GM23338 (cell line): ENCODE results near the gene AP2A2. TPM values are rescaled to one million over a fixed set of nuclear protein-coding genes. Genes with fewer than 3 reads are reported as not detected.

ENCODE experiments used
- ATAC-seq: fragments of 200-7000 bp; cut with Tn5 transposase; 3 replicates; pipeline ENCODE4 v1.9.1; 2020
- DNase-seq: peaks from one replicate; pipeline ENCODE4 v3.0.0-alpha.2; 2015; ENCODE audit warnings: low spot score
- H2AFZ ChIP-seq: fragments of 200-600 bp; sonication (generic); 2 replicates; pipeline ENCODE4 v1.8.0; 2016; ENCODE audit warnings: antibody characterized with exemption, mild to moderate bottlenecking, moderate library complexity
- H3F3A ChIP-seq: fragments of 200-600 bp; sonication (generic); replicated peaks from 2 replicates; pipeline ENCODE4 v1.8.0; 2017; ENCODE audit warnings: antibody characterized with exemption, mixed run types, low read depth
- H3K27ac ChIP-seq: fragments of 200-600 bp; sonication (generic); 2 replicates; pipeline ENCODE4 v1.6.1; 2016; ENCODE audit warnings: low read depth
- H3K27me3 ChIP-seq: fragments of 200-600 bp; sonication (generic); 2 replicates; pipeline ENCODE4 v1.8.0; 2016; ENCODE audit warnings: mild to moderate bottlenecking, mixed run types, moderate library complexity; ENCODE audit not compliant: insufficient read depth
- H3K36me3 ChIP-seq: fragments of 200-600 bp; sonication (generic); 2 replicates; pipeline ENCODE4 v1.8.0; 2016; ENCODE audit warnings: mild to moderate bottlenecking; ENCODE audit not compliant: insufficient read depth
- H3K4me1 ChIP-seq: fragments of 200-600 bp; sonication (generic); 2 replicates; pipeline ENCODE4 v1.8.0; 2016; ENCODE audit warnings: mild to moderate bottlenecking, moderate library complexity; ENCODE audit not compliant: insufficient read depth
- H3K4me2 ChIP-seq: fragments of 200-600 bp; sonication (generic); 2 replicates; pipeline ENCODE4 v1.7.1; 2017; ENCODE audit warnings: mixed run types
- H3K4me3 ChIP-seq: fragments of 200-600 bp; sonication (generic); 2 replicates; pipeline ENCODE4 v1.6.1; 2016; ENCODE audit warnings: mixed run types
- H3K79me2 ChIP-seq: fragments of 200-600 bp; sonication (generic); replicated peaks from 2 replicates; pipeline ENCODE4 v1.8.0; 2017; ENCODE audit warnings: mild to moderate bottlenecking; ENCODE audit not compliant: insufficient read depth
- H3K9me2 ChIP-seq: fragments of 200-600 bp; sonication (generic); 2 replicates; pipeline ENCODE4 v1.8.0; 2017; ENCODE audit not compliant: insufficient read depth
- H4K20me1 ChIP-seq: fragments of 200-600 bp; sonication (generic); replicated peaks from 2 replicates; pipeline ENCODE4 v1.8.0; 2017; ENCODE audit warnings: mild to moderate bottlenecking; ENCODE audit not compliant: insufficient read depth
- H3K27ac Mint-ChIP-seq: 2 replicates; pipeline ENCODE4 v1.8.0; 2020; ENCODE audit warnings: inconsistent platforms, mild to moderate bottlenecking, moderate library complexity, mixed read lengths
- H3K27me3 Mint-ChIP-seq: 3 replicates; pipeline ENCODE4 v1.8.0; 2022; ENCODE audit warnings: low read depth, mild to moderate bottlenecking, moderate library complexity, mixed read lengths, inconsistent platforms; ENCODE audit not compliant: insufficient read depth, poor library complexity
- H3K36me3 Mint-ChIP-seq: 3 replicates; pipeline ENCODE4 v1.8.0; 2021; ENCODE audit warnings: low read depth, mild to moderate bottlenecking, inconsistent platforms, moderate library complexity, mixed read lengths
- H3K4me1 Mint-ChIP-seq: 3 replicates; pipeline ENCODE4 v1.8.0; 2020; ENCODE audit warnings: mild to moderate bottlenecking, inconsistent platforms, mixed read lengths
- H3K4me3 Mint-ChIP-seq: 3 replicates; pipeline ENCODE4 v1.8.0; 2021; ENCODE audit warnings: moderate library complexity, mild to moderate bottlenecking, inconsistent platforms, mixed read lengths
- H3K9me3 Mint-ChIP-seq: 3 replicates; pipeline ENCODE4 v1.8.0; 2020; ENCODE audit warnings: moderate library complexity, mild to moderate bottlenecking, inconsistent platforms, mixed read lengths
- CREB1 ChIP-seq: fragments of 250-450 bp; sonication (Bioruptor Pico); IDR thresholded peaks from 2 replicates; pipeline ENCODE4 v1.5.0; 2020; ENCODE audit warnings: low read depth, mild to moderate bottlenecking, moderate library complexity
- CTCF ChIP-seq, 2 experiments: fragments of 200-600 bp in 1 of 2; sonication (generic) in 1 of 2; conservative IDR thresholded peaks; 2 replicates each; pipeline versions ENCODE4 v1.5.1 to v1.6.1; 2016 to 2017; ENCODE audit warnings: antibody characterized with exemption in 2 of 2, low read depth in 2 of 2, mild to moderate bottlenecking in 2 of 2, moderate library complexity in 1 of 2
- EZH2 ChIP-seq: fragments of 200-600 bp; sonication (generic); IDR thresholded peaks from one replicate; pipeline ENCODE4 v1.8.0; 2017; ENCODE audit warnings: antibody characterized with exemption, mild to moderate bottlenecking, low read depth; ENCODE audit not compliant: unreplicated experiment
- EZH2phosphoT487 ChIP-seq: fragments of 200-600 bp; sonication (generic); IDR thresholded peaks from one replicate; pipeline ENCODE4 v1.8.1; 2018; ENCODE audit warnings: antibody characterized with exemption; ENCODE audit not compliant: unreplicated experiment
- JUNB ChIP-seq: IDR thresholded peaks from one replicate; pipeline ENCODE4 v1.6.1; 2016; ENCODE audit warnings: antibody characterized with exemption; ENCODE audit not compliant: unreplicated experiment
- NANOG ChIP-seq: IDR thresholded peaks from 2 replicates; pipeline ENCODE4 v1.6.1; 2016; ENCODE audit warnings: antibody characterized with exemption, borderline replicate concordance
- POLR2AphosphoS5 ChIP-seq: IDR thresholded peaks from 2 replicates; pipeline ENCODE4 v1.6.1; 2016; ENCODE audit warnings: antibody characterized with exemption, low read depth
- STAT1 ChIP-seq: IDR thresholded peaks from one replicate; pipeline ENCODE4 v1.6.1; 2016; ENCODE audit warnings: antibody characterized with exemption; ENCODE audit not compliant: unreplicated experiment
- ZNF114 ChIP-seq: fragments of 250-450 bp; sonication (Bioruptor Pico); IDR thresholded peaks from 2 replicates; pipeline ENCODE4 v1.5.0; 2020; ENCODE audit warnings: mild to moderate bottlenecking, moderate library complexity
- ZNF462 ChIP-seq: fragments of 250-450 bp; sonication (Bioruptor Pico); IDR thresholded peaks from 2 replicates; pipeline ENCODE4 v1.5.0; 2020; ENCODE audit warnings: mild to moderate bottlenecking, moderate library complexity
- polyA plus RNA-seq: library from polyadenylated mRNA; unstranded; fragments of >200 nt; fragmentation: Nextera tagmentation; extraction: Ambion mirVana; gene quantifications from 2 replicates; pipeline ENCODE4 v1.2.1, GENCODE V29; 2016
- total RNA-seq: library from RNA; depleted of rRNA; stranded (reverse); fragments of >200 nt; shearing (Covaris generic); gene quantifications from 2 replicates; pipeline ENCODE4 v1.2.3, GENCODE V29; 2014

AP2A2 gene
- total and polyA plus RNA-seq, 2 experiments from 2014 or later: 23.7 to 47.5 TPM

GRCh38 chr11:1030086-1030485 is 104.4 kb downstream of the AP2A2 start (continued):
- no peak for TF ChIP-seq CREB1 (CRISPR knock-in tag)

GRCh38 chr11:1030556-1030955 is 104.9 kb downstream of the AP2A2 start:
- no peaks in the 10 kb centered on the region for H3K9me2 ChIP-seq
- no peak for DNase-seq
- no peaks in the 10 kb centered on the region for H3K36me3 ChIP-seq
- no peak for TF ChIP-seq EZH2phosphoT487
- no peaks in the 10 kb centered on the region for H3K27me3 ChIP-seq
- no peak overlapping the region for H3K27ac ChIP-seq
- no peaks in the 10 kb centered on the region for H3K79me2 ChIP-seq
- H3K4me3 ChIP-seq: no peak overlapping the region
- no peaks in the 10 kb centered on the region; the same call in 2 of the 3 replicates for H3K36me3 Mint-ChIP-seq
- no peaks in the 10 kb centered on the region for H3K4me1 ChIP-seq
- no peaks in the 10 kb centered on the region for H3K4me1 Mint-ChIP-seq
- H3K27ac Mint-ChIP-seq: no peak overlapping the region
- H3K4me2 ChIP-seq: no peak overlapping the region
- ATAC-seq: no peak
- H4K20me1 ChIP-seq: no peaks in the 10 kb centered on the region
- no peaks in the 10 kb centered on the region for H3K9me3 Mint-ChIP-seq
- peaks cover 15% of the 10 kb centered on the region for H3K27me3 Mint-ChIP-seq
- no peak overlapping the region for H3K4me3 Mint-ChIP-seq
- no peaks in the 10 kb centered on the region for H3F3A ChIP-seq
- H2AFZ ChIP-seq: no peak overlapping the region

- ATAC-seq: no peak
- Histone ChIP-seq H3K27ac (no peak overlapping the region), H2AFZ (no peak overlapping the region), H3K4me1 (no peaks in the 10 kb centered on the region), H3F3A (no peaks in the 10 kb centered on the region), H3K4me2 (no peak overlapping the region), H3K79me2 (no peaks in the 10 kb centered on the region), H3K36me3 (no peaks in the 10 kb centered on the region), H3K27me3 (no peaks in the 10 kb centered on the region), H3K9me2 (no peaks in the 10 kb centered on the region), H3K4me3 (no peak overlapping the region), H4K20me1 (no peaks in the 10 kb centered on the region)
- peaks cover 15% of the 10 kb centered on the region for H3K27me3 Mint-ChIP-seq
- no peak overlapping the region for H3K27ac Mint-ChIP-seq
- DNase-seq: no peak
- H3K4me1 Mint-ChIP-seq: no peaks in the 10 kb centered on the region
- H3K4me3 Mint-ChIP-seq: no peak overlapping the region
- no peaks in the 10 kb centered on the region; the same call in 2 of the 3 replicates for H3K36me3 Mint-ChIP-seq
- no peaks in the 10 kb centered on the region for H3K9me3 Mint-ChIP-seq
- TF ChIP-seq POLR2AphosphoS5 (no peak), ZNF114 (CRISPR knock-in tag) (no peak), CREB1 (CRISPR knock-in tag) (no peak), CTCF (conservative IDR thresholded peaks at IDR 0.05; ENCODE audit: low read depth in 2 of 2) (no peak), JUNB (no peak), ZNF462 (CRISPR knock-in tag) (no peak), STAT1 (no peak), NANOG (no peak), EZH2phosphoT487 (no peak), EZH2 (no peak)
These were observed 105.6 kb downstream of the AP2A2 start for GRCh38 chr11:1031121-1031899.
